HepG2 (cell line): Measurements from ENCODE around the gene DCP1B. TPM values are rescaled to one million over a fixed set of nuclear protein-coding genes. Genes with fewer than 3 reads are reported as not detected.

Experiments
- CHD4 ChIP-seq: fragments of 200-600 bp; sonication (generic); IDR thresholded peaks from 2 replicates; pipeline ENCODE4 v1.7.0; 2017; ENCODE audit warnings: mild to moderate bottlenecking, low read length, borderline replicate concordance
- GZF1 ChIP-seq: sonication (generic); formaldehyde crosslinking; IDR thresholded peaks from 2 replicates; pipeline ENCODE4 v1.5.1; 2020; ENCODE audit warnings: mild to moderate bottlenecking, missing genetic modification reagents
- MED8 ChIP-seq: sonication (generic); formaldehyde crosslinking; IDR thresholded peaks from 2 replicates; pipeline ENCODE4 v1.8.1; 2023; ENCODE audit warnings: mild to moderate bottlenecking, missing genetic modification reagents; ENCODE audit not compliant: insufficient replicate concordance
- PRDM15 ChIP-seq: sonication (generic); formaldehyde crosslinking; IDR thresholded peaks from 2 replicates; pipeline ENCODE4 v1.4.0; 2020; ENCODE audit warnings: missing genetic modification reagents
- SMAD3 ChIP-seq: sonication (generic); formaldehyde crosslinking; IDR thresholded peaks from 2 replicates; pipeline ENCODE4 v1.4.0; 2020; ENCODE audit warnings: missing genetic modification reagents
- SMC3 ChIP-seq: IDR thresholded peaks from 2 replicates; pipeline ENCODE4 v1.6.1; 2011; ENCODE audit warnings: low read length, improper control_type of control experiment
- SOX13 ChIP-seq, 3 experiments: fragments of 450-650 bp in 1 of 3; sonication (generic) in 1 of 3; formaldehyde crosslinking in 1 of 3; IDR thresholded peaks in 2 of 3; conservative IDR thresholded peaks in 1 of 3; 2 replicates each; pipeline versions ENCODE4 v1.5.0 to v1.6.1; 2016 to 2020; ENCODE audit warnings: antibody characterized with exemption in 1 of 3, mild to moderate bottlenecking in 1 of 3, missing compliant biosample characterization in 1 of 3, missing genetic modification reagents in 1 of 3, moderate library complexity in 1 of 3
- THRA ChIP-seq: sonication (generic); formaldehyde crosslinking; IDR thresholded peaks from 2 replicates; pipeline ENCODE4 v1.4.0; 2020; ENCODE audit warnings: missing genetic modification reagents, borderline replicate concordance
- U2AF1 ChIP-seq: fragments of 200-400 bp; formaldehyde crosslinking; optimal IDR thresholded peaks from 2 replicates; pipeline ENCODE3; 2017; ENCODE audit warnings: mild to moderate bottlenecking, low read depth, low read length
- ZNF296 ChIP-seq: sonication (generic); formaldehyde crosslinking; conservative IDR thresholded peaks from 2 replicates; pipeline ENCODE4 v1.5.0; 2020; ENCODE audit warnings: mild to moderate bottlenecking, missing genetic modification reagents
- ZNF484 ChIP-seq: sonication (generic); formaldehyde crosslinking; IDR thresholded peaks from 2 replicates; pipeline ENCODE4 v1.5.1; 2020; ENCODE audit warnings: mild to moderate bottlenecking, low read depth, missing genetic modification reagents, borderline replicate concordance
- ZNF747 ChIP-seq: sonication (generic); formaldehyde crosslinking; IDR thresholded peaks from 2 replicates; pipeline ENCODE4 v1.8.1; 2023; ENCODE audit warnings: missing genetic modification reagents, mild to moderate bottlenecking, borderline replicate concordance
- polyA plus RNA-seq, 8 experiments: library from polyadenylated mRNA; depleted of rRNA in 3 of 8; stranded (reverse) in 7 of 8; unstranded in 1 of 8; fragments of >200 nt; fragmentation: Illumina TruSeq in 4 of 8; extraction: Trizol in 4 of 8; gene quantifications; 2 replicates each; pipeline versions ENCODE4 v1.2.1 to v1.2.3, GENCODE V29; 2011 to 2016; ENCODE audit warnings: low read depth in 4 of 8, missing spikeins in 1 of 8, mixed read lengths in 1 of 8; ENCODE audit not compliant: insufficient read depth in 1 of 8
- total RNA-seq, 5 experiments: library from RNA; depleted of rRNA; stranded (reverse); fragments of >200 nt; fragmentation: Illumina TruSeq; extraction: Trizol; gene quantifications; 2 replicates each; pipeline ENCODE4 v1.2.3, GENCODE V29; 2016; ENCODE audit warnings: low read depth in 1 of 5
- TF ChIP-seq, protein P1 (sequence below): sonication (generic); formaldehyde crosslinking; IDR thresholded peaks from one replicate; pipeline ENCODE4 v1.5.1; 2020; ENCODE audit warnings: mild to moderate bottlenecking, missing genetic modification reagents; ENCODE audit errors: not compliant biosample characterization

Gene DCP1B
- total and polyA plus RNA-seq, 2 of the 13 experiments (the other 11 are each of a cell fraction or from before 2014, with no cell fraction given) = 11.4 to 27.2 TPM

DNA sequence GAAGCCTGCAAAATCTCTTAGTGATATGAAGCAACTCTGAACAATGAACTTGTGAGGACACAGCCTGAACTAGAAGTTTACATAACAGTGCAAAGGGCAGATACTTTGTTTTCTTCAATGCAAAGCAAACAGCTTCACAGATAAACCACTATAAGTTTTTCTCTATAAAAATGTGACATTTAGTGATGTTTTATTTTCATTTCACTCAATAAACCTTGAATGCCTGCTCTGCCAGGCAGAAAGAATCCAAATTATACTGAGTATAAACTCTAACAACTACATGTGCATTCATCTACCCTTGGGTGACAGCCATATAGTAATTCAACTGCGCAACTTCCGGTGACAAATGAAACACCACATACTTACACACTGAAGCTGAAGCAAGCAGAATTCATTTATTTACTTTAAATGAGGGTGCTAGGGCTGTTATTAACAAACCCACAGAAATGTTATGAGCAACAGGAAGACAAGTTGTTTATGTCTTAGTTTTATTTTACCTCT, 10.3 kb downstream of the DCP1B start (continued):
- TF ChIP-seq ZNF747 = no peak
- TF ChIP-seq U2AF1 = no peak
- TF ChIP-seq, protein P1, sequence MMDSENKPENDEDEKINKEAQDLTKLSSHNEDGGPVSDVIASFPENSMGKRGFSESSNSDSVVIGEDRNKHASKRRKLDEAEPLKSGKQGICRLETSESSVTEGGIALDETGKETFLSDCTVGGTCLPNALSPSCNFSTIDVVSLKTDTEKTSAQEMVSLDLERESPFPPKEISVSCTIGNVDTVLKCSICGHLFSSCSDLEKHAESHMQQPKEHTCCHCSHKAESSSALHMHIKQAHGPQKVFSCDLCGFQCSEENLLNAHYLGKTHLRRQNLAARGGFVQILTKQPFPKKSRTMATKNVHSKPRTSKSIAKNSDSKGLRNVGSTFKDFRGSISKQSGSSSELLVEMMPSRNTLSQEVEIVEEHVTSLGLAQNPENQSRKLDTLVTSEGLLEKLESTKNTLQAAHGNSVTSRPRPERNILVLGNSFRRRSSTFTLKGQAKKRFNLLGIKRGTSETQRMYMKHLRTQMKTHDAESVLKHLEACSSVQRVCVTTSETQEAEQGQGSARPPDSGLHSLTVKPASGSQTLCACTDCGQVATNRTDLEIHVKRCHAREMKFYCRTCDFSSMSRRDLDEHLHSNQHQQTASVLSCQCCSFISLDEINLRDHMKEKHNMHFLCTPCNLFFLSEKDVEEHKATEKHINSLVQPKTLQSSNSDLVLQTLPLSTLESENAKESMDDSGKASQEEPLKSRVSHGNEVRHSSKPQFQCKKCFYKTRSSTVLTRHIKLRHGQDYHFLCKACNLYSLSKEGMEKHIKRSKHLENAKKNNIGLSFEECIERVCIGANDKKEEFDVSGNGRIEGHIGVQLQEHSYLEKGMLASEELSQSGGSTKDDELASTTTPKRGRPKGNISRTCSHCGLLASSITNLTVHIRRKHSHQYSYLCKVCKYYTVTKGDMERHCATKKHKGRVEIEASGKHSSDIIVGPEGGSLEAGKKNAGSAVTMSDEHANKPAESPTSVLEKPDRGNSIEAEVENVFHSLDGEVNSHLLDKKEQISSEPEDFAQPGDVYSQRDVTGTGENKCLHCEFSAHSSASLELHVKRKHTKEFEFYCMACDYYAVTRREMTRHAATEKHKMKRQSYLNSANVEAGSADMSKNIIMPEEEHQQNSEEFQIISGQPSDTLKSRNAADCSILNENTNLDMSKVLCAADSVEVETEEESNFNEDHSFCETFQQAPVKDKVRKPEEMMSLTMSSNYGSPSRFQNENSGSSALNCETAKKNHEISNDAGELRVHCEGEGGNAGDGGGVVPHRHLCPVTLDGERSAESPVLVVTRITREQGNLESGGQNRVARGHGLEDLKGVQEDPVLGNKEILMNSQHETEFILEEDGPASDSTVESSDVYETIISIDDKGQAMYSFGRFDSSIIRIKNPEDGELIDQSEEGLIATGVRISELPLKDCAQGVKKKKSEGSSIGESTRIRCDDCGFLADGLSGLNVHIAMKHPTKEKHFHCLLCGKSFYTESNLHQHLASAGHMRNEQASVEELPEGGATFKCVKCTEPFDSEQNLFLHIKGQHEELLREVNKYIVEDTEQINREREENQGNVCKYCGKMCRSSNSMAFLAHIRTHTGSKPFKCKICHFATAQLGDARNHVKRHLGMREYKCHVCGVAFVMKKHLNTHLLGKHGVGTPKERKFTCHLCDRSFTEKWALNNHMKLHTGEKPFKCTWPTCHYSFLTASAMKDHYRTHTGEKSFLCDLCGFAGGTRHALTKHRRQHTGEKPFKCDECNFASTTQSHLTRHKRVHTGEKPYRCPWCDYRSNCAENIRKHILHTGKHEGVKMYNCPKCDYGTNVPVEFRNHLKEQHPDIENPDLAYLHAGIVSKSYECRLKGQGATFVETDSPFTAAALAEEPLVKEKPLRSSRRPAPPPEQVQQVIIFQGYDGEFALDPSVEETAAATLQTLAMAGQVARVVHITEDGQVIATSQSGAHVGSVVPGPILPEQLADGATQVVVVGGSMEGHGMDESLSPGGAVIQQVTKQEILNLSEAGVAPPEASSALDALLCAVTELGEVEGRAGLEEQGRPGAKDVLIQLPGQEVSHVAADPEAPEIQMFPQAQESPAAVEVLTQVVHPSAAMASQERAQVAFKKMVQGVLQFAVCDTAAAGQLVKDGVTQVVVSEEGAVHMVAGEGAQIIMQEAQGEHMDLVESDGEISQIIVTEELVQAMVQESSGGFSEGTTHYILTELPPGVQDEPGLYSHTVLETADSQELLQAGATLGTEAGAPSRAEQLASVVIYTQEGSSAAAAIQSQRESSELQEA (CRISPR knock-in tag) = no peak
- TF ChIP-seq GZF1 (CRISPR knock-in tag) = no peak
- TF ChIP-seq ZNF484 (CRISPR knock-in tag) = no peak
- peak; percentile 58; the same call in 1 of the 2 replicates for TF ChIP-seq CHD4
- no peak for TF ChIP-seq MED8 (CRISPR knock-in tag)
- 0 out of 2 replicates have a peak, but pooled peaks have one; percentile 44 for TF ChIP-seq SOX13 (IDR thresholded peaks at IDR 0.05)
- peak in 1 of 2 experiments; percentile 86; a peak in 2 of 4 replicates for TF ChIP-seq SOX13 (CRISPR knock-in tag; conservative IDR thresholded peaks at IDR 0.05 in 1 of 2, IDR thresholded peaks at IDR 0.05 in 1 of 2)
- no peak for TF ChIP-seq ZNF296 (CRISPR knock-in tag)
- no peak for TF ChIP-seq PRDM15
- peak; percentile 60 for TF ChIP-seq SMAD3 (CRISPR knock-in tag)
- peak; percentile 90; the same call in 1 of the 2 replicates for TF ChIP-seq THRA
- peak; percentile 3; the same call in 1 of the 2 replicates for TF ChIP-seq SMC3
